ENCODE measurements around the gene GUCY2F. TPM values are rescaled to one million over a fixed set of nuclear protein-coding genes. Genes with fewer than 3 reads are reported as not detected.

GUCY2F gene
- total RNA-seq, 1 experiment from 2014 or later, result not detected

- in situ Hi-C loops (cut with HindIII; ENCODE audit: low sequenced_read_pairs), result no loop called here
- no peak for DNase-seq (ENCODE audit: low spot score)
Measured at GRCh38 chrX:109399831-109400230, 82.1 kb downstream of the GUCY2F start.

GRCh38 chrX:109398833-109399232 is 83.1 kb downstream of the GUCY2F start:
- in situ Hi-C loops (cut with HindIII; ENCODE audit: low sequenced_read_pairs), result no loop called here
- no peak for DNase-seq (ENCODE audit: low spot score)

- DNase-seq (ENCODE audit: low spot score), result no peak
- in situ Hi-C loops (cut with HindIII; ENCODE audit: low sequenced_read_pairs), result no loop called here
Measured at GRCh38 chrX:109398061-109398460, 83.8 kb downstream of the GUCY2F start.

- in situ Hi-C loops (cut with HindIII; ENCODE audit: low sequenced_read_pairs), result no loop called here
- DNase-seq (ENCODE audit: low spot score), result no peak
Measured at GRCh38 chrX:109393859-109394258, 88.0 kb downstream of the GUCY2F start.

GRCh38 chrX:109392895-109393294 is 89.0 kb downstream of the GUCY2F start:
- in situ Hi-C loops (cut with HindIII; ENCODE audit: low sequenced_read_pairs), result no loop called here
- DNase-seq (ENCODE audit: low spot score), result no peak

GRCh38 chrX:109390556-109390955 is 91.3 kb downstream of the GUCY2F start:
- in situ Hi-C loops (cut with HindIII; ENCODE audit: low sequenced_read_pairs), result no loop called here

GRCh38 chrX:109389917-109390316 is 92.0 kb downstream of the GUCY2F start:
- no peak for DNase-seq (ENCODE audit: low spot score)
- in situ Hi-C loops (cut with HindIII; ENCODE audit: low sequenced_read_pairs), result no loop called here

More at GRCh38 chrX:109390556-109390955, 91.3 kb downstream of the GUCY2F start:
- DNase-seq (ENCODE audit: low spot score), result no peak

- peak; percentile 0 for DNase-seq (ENCODE audit: low spot score)
- in situ Hi-C loops (cut with HindIII; ENCODE audit: low sequenced_read_pairs), result no loop called here
Measured at GRCh38 chrX:109384699-109385098, 97.2 kb downstream of the GUCY2F start.

GRCh38 chrX:109382332-109382731 is 99.6 kb downstream of the GUCY2F start:
- DNase-seq (ENCODE audit: low spot score), result no peak
- in situ Hi-C loops (cut with HindIII; ENCODE audit: low sequenced_read_pairs), result no loop called here

- in situ Hi-C loops (cut with HindIII; ENCODE audit: low sequenced_read_pairs), result no loop called here
- DNase-seq (ENCODE audit: low spot score), result no peak
Measured at GRCh38 chrX:109378281-109378680, 103.6 kb downstream of the GUCY2F start.

- DNase-seq (ENCODE audit: low spot score), result no peak
Measured at GRCh38 chrX:109374262-109374960, 107.5 kb downstream of the GUCY2F start.

GRCh38 chrX:109373468-109373867 is 108.4 kb downstream of the GUCY2F start:
- DNase-seq (ENCODE audit: low spot score), result no peak
- in situ Hi-C loops (cut with HindIII; ENCODE audit: low sequenced_read_pairs), result no loop called here

More at GRCh38 chrX:109374262-109374960, 107.5 kb downstream of the GUCY2F start:
- in situ Hi-C loops (cut with HindIII; ENCODE audit: low sequenced_read_pairs), result no loop called here

GRCh38 chrX:109372716-109373115 is 109.2 kb downstream of the GUCY2F start:
- DNase-seq (ENCODE audit: low spot score), result no peak
- in situ Hi-C loops (cut with HindIII; ENCODE audit: low sequenced_read_pairs), result no loop called here

- DNase-seq (ENCODE audit: low spot score), result no peak
- in situ Hi-C loops (cut with HindIII; ENCODE audit: low sequenced_read_pairs), result no loop called here
Measured at GRCh38 chrX:109372291-109372690, 109.6 kb downstream of the GUCY2F start.

- DNase-seq (ENCODE audit: low spot score), result no peak
- in situ Hi-C loops (cut with HindIII; ENCODE audit: low sequenced_read_pairs), result no loop called here
Measured at GRCh38 chrX:109362101-109362500, 119.8 kb downstream of the GUCY2F start.

- in situ Hi-C loops (cut with HindIII; ENCODE audit: low sequenced_read_pairs), result no loop called here
- no peak for DNase-seq (ENCODE audit: low spot score)
Measured at GRCh38 chrX:109360301-109360700, 121.6 kb downstream of the GUCY2F start.

- no peak for DNase-seq (ENCODE audit: low spot score)
- in situ Hi-C loops (cut with HindIII; ENCODE audit: low sequenced_read_pairs), result no loop called here
Measured at GRCh38 chrX:109357706-109358105, 124.2 kb downstream of the GUCY2F start.

- DNase-seq (ENCODE audit: low spot score), result no peak
- in situ Hi-C loops (cut with HindIII; ENCODE audit: low sequenced_read_pairs), result no loop called here
Measured at GRCh38 chrX:109356684-109357083, 125.2 kb downstream of the GUCY2F start.

- no peak for DNase-seq (ENCODE audit: low spot score)
- in situ Hi-C loops (cut with HindIII; ENCODE audit: low sequenced_read_pairs), result no loop called here
Measured at GRCh38 chrX:109352066-109352588, 129.8 kb downstream of the GUCY2F start.

- in situ Hi-C loops (cut with HindIII; ENCODE audit: low sequenced_read_pairs), result no loop called here
- no peak for DNase-seq (ENCODE audit: low spot score)
Measured at GRCh38 chrX:109351557-109351956, 130.3 kb downstream of the GUCY2F start.

- DNase-seq (ENCODE audit: low spot score), result no peak
- in situ Hi-C loops (cut with HindIII; ENCODE audit: low sequenced_read_pairs), result no loop called here
Measured at GRCh38 chrX:109350551-109350950, 131.3 kb downstream of the GUCY2F start.
